Measurements from ENCODE around the gene PGBD4.

DNA sequence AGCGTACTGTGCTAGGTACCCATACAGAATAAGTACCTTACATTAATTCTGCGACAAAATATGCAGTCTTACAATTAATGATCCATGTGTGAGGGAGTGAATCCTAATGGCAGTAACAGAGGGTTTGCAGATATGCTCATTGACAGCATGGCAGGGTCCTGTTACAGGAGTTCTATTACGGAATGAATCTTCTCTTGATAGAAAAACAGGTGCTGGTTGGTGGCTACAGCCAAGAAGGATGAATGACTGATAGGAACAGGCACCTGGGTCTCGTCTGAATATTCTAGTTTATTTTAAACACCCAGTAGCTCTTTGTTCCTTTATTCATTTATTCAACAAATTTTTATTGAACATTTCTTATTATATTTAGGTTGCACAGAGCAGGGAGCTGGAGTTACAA lies 22.8 kb downstream of the PGBD4 start:
- TF ChIP-seq, protein P1, sequence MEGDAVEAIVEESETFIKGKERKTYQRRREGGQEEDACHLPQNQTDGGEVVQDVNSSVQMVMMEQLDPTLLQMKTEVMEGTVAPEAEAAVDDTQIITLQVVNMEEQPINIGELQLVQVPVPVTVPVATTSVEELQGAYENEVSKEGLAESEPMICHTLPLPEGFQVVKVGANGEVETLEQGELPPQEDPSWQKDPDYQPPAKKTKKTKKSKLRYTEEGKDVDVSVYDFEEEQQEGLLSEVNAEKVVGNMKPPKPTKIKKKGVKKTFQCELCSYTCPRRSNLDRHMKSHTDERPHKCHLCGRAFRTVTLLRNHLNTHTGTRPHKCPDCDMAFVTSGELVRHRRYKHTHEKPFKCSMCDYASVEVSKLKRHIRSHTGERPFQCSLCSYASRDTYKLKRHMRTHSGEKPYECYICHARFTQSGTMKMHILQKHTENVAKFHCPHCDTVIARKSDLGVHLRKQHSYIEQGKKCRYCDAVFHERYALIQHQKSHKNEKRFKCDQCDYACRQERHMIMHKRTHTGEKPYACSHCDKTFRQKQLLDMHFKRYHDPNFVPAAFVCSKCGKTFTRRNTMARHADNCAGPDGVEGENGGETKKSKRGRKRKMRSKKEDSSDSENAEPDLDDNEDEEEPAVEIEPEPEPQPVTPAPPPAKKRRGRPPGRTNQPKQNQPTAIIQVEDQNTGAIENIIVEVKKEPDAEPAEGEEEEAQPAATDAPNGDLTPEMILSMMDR (IDR thresholded peaks at IDR 0.05; ENCODE audit: insufficient read depth, low read length, poor library complexity, severe bottlenecking), result no peak
- TF ChIP-seq EZH2phosphoT487 (conservative IDR thresholded peaks at IDR 0.05; ENCODE audit: low read length), result no peak

Measured in SU-DHL-6 (cell line).